Endothelial cell (in vitro differentiated cells): ENCODE results near the gene FAM131A. TPM values are rescaled to one million over a fixed set of nuclear protein-coding genes. Genes with fewer than 3 reads are reported as not detected.
A peak's percentile ranks its signal among the peaks of the same experiment; 100 is the strongest.
"Not testable (repeated sequence)": the region's sequence is repeated elsewhere in the genome, so short reads cannot be mapped to it uniquely, and the experiment has no call there.

Experiments
- DNase-seq: peaks from one replicate; pipeline ENCODE4 v3.0.0; 2021; ENCODE audit warnings: low spot score
- H3K27ac Mint-ChIP-seq: one replicate; pipeline ENCODE4 v1.8.0; 2021; ENCODE audit warnings: mixed read lengths, inconsistent platforms; ENCODE audit not compliant: unreplicated experiment
- H3K27me3 Mint-ChIP-seq: one replicate; pipeline ENCODE4 v1.8.0; 2021; ENCODE audit warnings: mild to moderate bottlenecking, moderate library complexity, mixed read lengths, inconsistent platforms; ENCODE audit not compliant: unreplicated experiment
- H3K36me3 Mint-ChIP-seq: one replicate; pipeline ENCODE4 v1.8.0; 2021; ENCODE audit warnings: mild to moderate bottlenecking, low read depth, mixed read lengths, inconsistent platforms; ENCODE audit not compliant: unreplicated experiment
- H3K4me1 Mint-ChIP-seq: one replicate; pipeline ENCODE4 v1.8.0; 2021; ENCODE audit warnings: mild to moderate bottlenecking, mixed read lengths, inconsistent platforms; ENCODE audit not compliant: unreplicated experiment
- H3K4me3 Mint-ChIP-seq: one replicate; pipeline ENCODE4 v1.8.0; 2021; ENCODE audit warnings: mild to moderate bottlenecking, mixed read lengths, inconsistent platforms; ENCODE audit not compliant: unreplicated experiment
- H3K9me3 Mint-ChIP-seq: one replicate; pipeline ENCODE4 v1.8.0; 2021; ENCODE audit warnings: mixed read lengths, inconsistent platforms; ENCODE audit not compliant: unreplicated experiment
- CTCF ChIP-seq: fragments of 200-600 bp; sonication (generic); IDR thresholded peaks from one replicate; pipeline ENCODE4 v1.5.0; 2021; ENCODE audit warnings: antibody characterized with exemption; ENCODE audit not compliant: unreplicated experiment
- total RNA-seq: library from RNA; stranded (reverse); fragmentation: NEBNext Ultra II Directional; extraction: Animal tissue kit (Norgen Biotek cat#: 25700); gene quantifications from one replicate; pipeline ENCODE4 v1.2.1, GENCODE V29; 2021; ENCODE audit not compliant: unreplicated experiment

Gene FAM131A
- total RNA-seq, 1 donor from 2014 or later = 15.8 TPM

- DNase-seq = peak; percentile 82
- Mint-ChIP-seq H3K27me3 (peaks cover 34% of the 10 kb centered on the region), H3K27ac (peak overlapping the region; percentile 90), H3K4me3 (peak overlapping the region; percentile 94), H3K36me3 (peaks cover 38% of the 10 kb centered on the region), H3K4me1 (peaks cover 56% of the 10 kb centered on the region), H3K9me3 (no peaks in the 10 kb centered on the region)
- peak; percentile 29 for TF ChIP-seq CTCF
These were observed 1.1 kb downstream of the FAM131A start for GRCh38 chr3:184338511-184338945.

- Mint-ChIP-seq H3K4me3 (peak overlapping the region; percentile 42), H3K4me1 (peaks cover 51% of the 10 kb centered on the region), H3K27ac (peak overlapping the region; percentile 64), H3K9me3 (no peaks in the 10 kb centered on the region), H3K27me3 (peaks cover 29% of the 10 kb centered on the region), H3K36me3 (peaks cover 33% of the 10 kb centered on the region)
- no peak for TF ChIP-seq CTCF
- no peak for DNase-seq
These were observed 1.6 kb downstream of the FAM131A start for GRCh38 chr3:184339001-184339400.

GRCh38 chr3:184339451-184340135, 2.2 kb downstream of the FAM131A start:
- not testable (repeated sequence) for DNase-seq, H3K4me3 Mint-ChIP-seq, H3K27ac Mint-ChIP-seq, H3K9me3 Mint-ChIP-seq
- Mint-ChIP-seq H3K36me3 (peaks cover 29% of the 10 kb centered on the region), H3K27me3 (peaks cover 26% of the 10 kb centered on the region), H3K4me1 (peaks cover 45% of the 10 kb centered on the region)

GRCh38 chr3:184341925-184342324, 4.5 kb downstream of the FAM131A start:
- H3K4me1 Mint-ChIP-seq = peaks cover 38% of the 10 kb centered on the region
- H3K27me3 Mint-ChIP-seq = peaks cover 20% of the 10 kb centered on the region
- H3K36me3 Mint-ChIP-seq = peaks cover 30% of the 10 kb centered on the region
- no peak for TF ChIP-seq CTCF
- no peak overlapping the region for H3K4me3 Mint-ChIP-seq
- no peak overlapping the region for H3K27ac Mint-ChIP-seq
- no peak for DNase-seq
- H3K9me3 Mint-ChIP-seq = no peaks in the 10 kb centered on the region

GRCh38 chr3:184343200-184343876, 5.9 kb downstream of the FAM131A start:
- no peaks in the 10 kb centered on the region for H3K9me3 Mint-ChIP-seq
- peak overlapping the region; percentile 40 for H3K4me3 Mint-ChIP-seq
- no peak for TF ChIP-seq CTCF
- H3K27me3 Mint-ChIP-seq = peaks cover 12% of the 10 kb centered on the region
- H3K4me1 Mint-ChIP-seq = peaks cover 26% of the 10 kb centered on the region
- no peak for DNase-seq
- no peak overlapping the region for H3K27ac Mint-ChIP-seq
- peaks cover 24% of the 10 kb centered on the region for H3K36me3 Mint-ChIP-seq
